GM04504 (cell line): ENCODE measurements around the gene NPDC1.
"Not testable (repeated sequence)": the region's sequence is repeated elsewhere in the genome, so short reads cannot be mapped to it uniquely, and the experiment has no call there.

Experiments
- DNase-seq: peaks from one replicate; pipeline ENCODE4 v3.0.0-alpha.2; 2012; ENCODE audit warnings: low read depth

NPDC1 gene

GRCh38 chr9:137074657-137075274, 28.8 kb upstream of the NPDC1 start:
- DNase-seq = no peak

DNA sequence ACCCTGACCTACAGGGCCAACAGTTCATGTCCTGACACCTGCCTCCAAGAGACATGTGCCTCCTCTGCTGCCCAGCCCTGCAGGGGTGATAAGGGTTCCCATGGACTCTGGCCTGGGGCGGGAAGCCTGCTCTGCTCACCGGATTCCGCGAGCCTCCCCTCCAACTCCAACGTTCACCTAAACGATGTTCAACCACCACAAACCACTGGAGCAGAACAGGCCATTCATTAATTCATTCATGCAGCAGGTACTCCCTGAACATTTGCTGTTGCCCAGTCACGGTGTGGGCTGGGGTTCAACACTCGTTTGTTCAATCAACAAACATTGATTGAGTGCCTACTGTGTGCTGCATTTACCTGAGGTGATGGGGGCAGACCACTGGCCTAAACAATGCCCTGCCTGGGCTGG, 28.0 kb upstream of the NPDC1 start:
- DNase-seq = no peak

DNA sequence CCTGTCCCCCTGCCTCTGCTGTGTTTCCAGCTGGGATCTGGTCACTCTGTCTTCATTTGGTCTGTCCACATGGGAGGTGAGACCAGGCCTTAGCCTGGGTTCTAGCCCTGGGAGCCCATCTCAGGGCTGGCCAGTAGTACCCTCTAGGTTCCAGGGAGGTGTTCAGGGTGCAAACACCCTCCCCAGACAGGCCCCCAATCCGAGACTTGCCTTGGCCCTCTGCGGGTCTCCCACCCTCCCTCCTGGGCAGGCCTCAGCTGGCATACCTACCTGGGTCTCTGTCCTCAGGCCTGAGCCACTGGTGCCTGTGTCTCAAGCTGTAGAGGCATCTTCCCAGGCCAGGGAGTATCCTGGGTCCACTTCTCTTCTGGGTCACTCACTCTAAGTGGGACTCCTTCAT, 25.3 kb upstream of the NPDC1 start:
- DNase-seq = no peak

DNA sequence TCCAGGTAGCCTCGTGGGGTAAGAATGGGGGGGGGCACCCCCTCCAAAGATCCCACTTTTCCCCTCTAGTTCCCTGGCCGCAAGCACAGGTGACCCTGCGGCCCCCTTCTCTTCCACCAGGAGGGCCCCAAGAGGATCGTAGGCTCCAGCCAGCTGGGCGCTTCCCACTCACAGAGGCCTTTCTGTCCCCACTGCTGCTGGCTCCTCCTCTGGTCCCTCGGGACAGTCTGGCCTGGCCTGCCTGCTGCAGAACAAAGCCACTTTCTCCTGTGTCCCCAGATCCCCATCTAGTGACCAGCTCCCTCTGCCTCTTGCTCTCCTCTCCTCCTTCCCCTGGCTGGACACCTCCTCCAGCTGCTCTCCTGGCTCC, 24.9 kb upstream of the NPDC1 start:
- DNase-seq = no peak

DNA sequence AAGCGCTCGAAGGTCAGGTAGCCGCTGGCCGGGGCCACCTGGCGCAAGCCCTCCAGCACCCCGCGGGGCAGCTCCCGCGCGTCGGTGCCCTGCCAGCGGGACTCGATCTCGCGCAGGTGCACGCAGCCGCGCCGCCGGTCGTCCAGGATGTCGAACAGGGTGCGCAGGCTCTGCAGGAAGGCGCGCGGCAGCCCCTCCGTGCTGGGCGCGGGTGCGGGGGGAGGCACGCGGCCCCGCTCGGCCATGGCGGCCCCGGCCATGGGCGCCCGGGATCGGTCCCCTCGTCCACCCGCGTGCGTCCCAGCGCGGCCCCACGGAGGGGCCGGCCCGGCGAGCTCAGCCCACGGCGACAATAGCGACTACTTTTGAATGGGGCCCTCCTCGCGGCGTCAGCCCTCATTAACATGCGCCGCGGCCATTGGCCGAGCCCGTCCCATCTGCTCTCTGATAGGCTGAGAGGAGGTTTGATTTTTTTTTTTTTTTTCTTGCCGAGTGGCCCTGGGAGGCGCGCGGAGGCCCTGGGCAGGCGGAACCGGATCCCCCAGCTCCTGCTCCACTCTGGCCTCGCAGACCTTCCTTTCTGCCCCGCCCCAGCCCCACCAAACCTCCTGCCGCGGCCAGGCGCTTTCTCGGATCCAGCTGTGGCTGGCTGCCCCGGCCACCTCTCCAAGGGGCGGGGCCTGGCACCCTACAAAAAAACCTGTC, 24.4 kb upstream of the NPDC1 start, which contains the start of gene SAPCD2:
Gene SAPCD2, minus strand, starts transcription at position 357 of the 705 bp plus-strand sequence. Its CDS starts 97 bp downstream, at position 260.
- DNase-seq = peak; percentile 62

GRCh38 chr9:137069508-137070091, 23.6 kb upstream of the NPDC1 start:
- no peak for DNase-seq

GRCh38 chr9:137068539-137069507, 22.8 kb upstream of the NPDC1 start:
- no peak for DNase-seq

GRCh38 chr9:137067860-137068538, 22.0 kb upstream of the NPDC1 start:
- DNase-seq = peak; percentile 40

- DNase-seq = no peak
Measured at GRCh38 chr9:137066096-137066861, 20.3 kb upstream of the NPDC1 start.

- DNase-seq = no peak
Measured at GRCh38 chr9:137065336-137065967, 19.5 kb upstream of the NPDC1 start.

- no peak for DNase-seq
Measured at GRCh38 chr9:137064880-137065164, 18.8 kb upstream of the NPDC1 start.

DNA sequence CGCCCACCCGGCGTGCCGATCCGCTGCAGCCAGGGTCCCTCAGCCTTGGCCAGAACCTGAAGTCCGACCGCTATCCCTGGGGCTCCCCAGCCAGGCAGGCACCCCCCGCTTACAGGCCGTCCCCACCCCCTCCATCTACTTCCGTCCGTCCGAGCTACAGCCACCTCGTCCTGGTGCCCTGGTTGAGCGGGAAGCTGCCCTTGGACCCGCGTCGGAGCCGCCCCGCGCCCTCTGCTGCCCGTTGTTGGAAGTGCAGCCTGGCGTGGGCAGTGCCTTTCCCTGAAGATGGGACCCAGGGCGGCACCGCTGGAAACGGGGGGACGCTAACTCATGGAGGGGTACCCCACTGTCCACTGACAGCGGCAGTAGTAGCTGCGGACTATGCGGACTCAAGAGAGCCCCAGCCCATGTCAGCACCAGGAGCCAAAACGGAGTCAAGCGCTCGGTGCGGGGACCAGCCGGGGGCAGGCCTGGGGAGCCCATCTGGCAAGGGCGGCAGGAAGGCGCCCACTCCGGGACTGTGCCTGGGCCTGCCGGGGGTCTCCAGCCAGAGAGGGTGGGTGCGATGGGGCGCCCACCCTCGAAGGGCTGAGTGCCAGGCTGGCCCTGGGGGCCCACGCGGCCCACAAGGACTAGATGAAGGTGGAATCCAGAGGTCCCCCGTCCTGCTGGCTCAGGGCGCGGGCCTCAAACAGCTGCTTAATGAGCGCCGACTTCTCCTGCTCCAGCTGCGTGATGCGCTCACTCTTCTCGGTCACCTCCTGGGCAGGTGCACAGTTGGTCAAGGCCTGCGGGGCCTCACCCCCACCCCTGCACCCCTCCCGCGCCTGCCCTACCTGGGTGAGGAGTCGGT, 18.3 kb upstream of the NPDC1 start:
- DNase-seq = no peak

GRCh38 chr9:137063311-137064026, 17.5 kb upstream of the NPDC1 start:
- DNase-seq = no peak

DNA sequence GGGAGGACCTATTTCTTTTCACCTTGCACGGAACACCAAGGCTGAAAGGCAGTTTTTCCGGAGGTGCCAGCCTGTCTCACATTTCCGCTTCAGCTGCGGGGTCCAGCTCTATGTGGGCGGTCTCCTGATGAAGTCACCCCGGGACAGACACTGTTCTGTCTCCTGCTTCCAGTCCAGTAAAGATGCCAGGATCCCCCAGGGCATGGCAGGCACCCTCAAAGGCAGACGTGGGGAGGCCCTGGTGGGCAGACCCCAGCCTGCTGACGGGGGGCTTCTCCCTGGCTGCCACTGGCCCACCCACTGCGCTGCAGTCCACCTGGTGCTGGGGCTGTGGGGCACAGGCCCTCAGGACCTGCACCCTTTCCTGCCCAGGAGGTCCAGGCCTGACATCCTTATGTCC, 16.8 kb upstream of the NPDC1 start:
- DNase-seq = not testable (repeated sequence)

DNA sequence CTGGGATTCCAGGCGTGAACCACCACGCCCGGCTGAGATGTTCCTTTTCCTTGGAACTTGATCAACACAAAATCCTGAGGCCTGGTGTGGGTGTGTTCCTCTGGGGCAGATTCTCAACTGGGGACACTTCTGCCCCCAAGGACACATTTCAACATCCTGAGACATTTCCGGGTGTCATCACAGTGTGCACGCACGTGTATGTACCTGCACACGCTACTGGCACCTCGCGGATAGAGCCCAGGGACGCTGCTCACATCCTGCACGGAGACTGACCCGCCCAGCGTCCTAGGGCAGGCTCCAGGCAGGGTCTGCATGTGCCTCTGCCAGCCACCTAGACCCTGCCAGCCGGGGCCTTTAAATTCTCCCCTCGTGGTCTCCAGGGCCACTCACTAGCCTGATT, 16.4 kb upstream of the NPDC1 start:
- no peak for DNase-seq

GRCh38 chr9:137058521-137059234, 12.7 kb upstream of the NPDC1 start:
- DNase-seq = no peak

DNA sequence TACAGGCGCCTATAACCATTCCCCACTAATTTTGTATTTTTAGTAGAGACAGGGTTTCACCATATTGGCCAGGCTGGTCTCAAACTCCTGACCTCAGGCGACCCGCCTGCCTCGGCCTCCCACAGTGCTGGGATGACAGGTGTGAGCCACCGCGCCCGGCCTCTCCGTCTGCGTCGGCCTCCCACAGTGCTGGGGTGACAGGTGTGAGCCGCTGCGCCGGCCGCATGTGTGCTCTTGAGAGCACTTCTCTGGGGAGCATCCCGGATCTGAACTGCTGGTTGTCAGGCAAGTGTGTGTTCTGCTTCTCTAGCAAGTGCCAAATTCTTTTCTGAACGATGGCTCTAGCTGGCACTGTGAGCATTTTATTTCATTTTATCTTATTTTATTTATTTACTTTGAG, 11.6 kb upstream of the NPDC1 start:
- no peak for DNase-seq

DNA sequence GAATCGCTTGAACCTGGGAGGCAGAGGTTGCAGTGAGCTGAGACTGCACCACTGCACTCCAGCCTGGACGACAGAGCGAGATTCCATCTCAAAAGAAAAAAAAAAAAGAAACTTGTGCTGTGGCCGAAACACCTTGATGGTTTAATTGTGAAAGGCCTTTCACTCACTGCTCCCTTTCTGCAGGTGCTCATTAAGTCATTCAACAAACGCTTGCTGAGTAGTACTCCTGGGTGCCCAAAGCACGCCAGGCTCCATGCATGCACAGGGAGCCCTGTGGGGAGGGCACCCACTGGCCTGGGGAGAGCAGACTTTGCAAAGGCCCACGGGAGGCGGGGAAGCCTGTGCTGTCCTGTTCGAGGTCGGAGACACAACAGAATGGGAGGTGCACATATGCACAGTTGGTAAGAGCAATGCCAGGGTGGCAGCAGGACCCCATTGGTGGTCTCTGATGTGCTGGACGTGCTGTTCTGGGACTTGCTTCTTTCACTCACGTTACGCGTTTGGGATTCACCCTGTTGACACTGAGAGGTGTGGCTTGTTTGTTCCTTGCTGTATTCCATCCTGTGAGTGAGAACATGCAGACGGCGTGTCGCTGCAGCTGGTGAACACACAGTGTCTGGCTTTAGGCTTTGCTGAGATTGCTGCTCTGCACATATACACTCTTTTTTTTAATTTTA, 10.9 kb upstream of the NPDC1 start:
- DNase-seq = no peak
